A673 (cell line): ENCODE measurements around the gene NCKAP5. TPM values are rescaled to one million over a fixed set of nuclear protein-coding genes. Genes with fewer than 3 reads are reported as not detected.

Experiments
- BruUV-seq: library from RNA; stranded (reverse); fragments of 400-500 nt; replicated peaks from 2 replicates; lab custom pipeline; 2021; lab: Mats Ljungman, UMichigan
- CTCF ChIA-PET: fragments of 300-600 bp; sonication (Branson Sonifier 250); formaldehyde crosslinking; loops from one replicate; lab custom pipeline; 2022; ENCODE audit warnings: antibody characterized with exemption; lab: Charles Lee
- POLR2A ChIA-PET: fragments of 300-600 bp; sonication (Branson Sonifier 250); formaldehyde crosslinking; loops from one replicate; lab custom pipeline; 2022; ENCODE audit warnings: antibody characterized with exemption; ENCODE audit not compliant: low non-redundant PET; lab: Charles Lee
- DNase-seq: peaks from one replicate; pipeline ENCODE4 v3.0.0-alpha.2; 2015; ENCODE audit warnings: low spot score
- H3K27ac ChIP-seq: fragments of 200-600 bp; sonication (generic); 2 replicates; pipeline ENCODE4 v1.5.1; 2016; ENCODE audit warnings: mixed run types, low read depth, mild to moderate bottlenecking, mixed read lengths, antibody characterized with exemption, low read length; ENCODE audit not compliant: poor library complexity, severe bottlenecking
- H3K27me3 ChIP-seq: fragments of 200-600 bp; sonication (generic); replicated peaks from 2 replicates; pipeline ENCODE4 v1.6.1; 2017; ENCODE audit warnings: mixed run types, low read depth, mild to moderate bottlenecking, mixed read lengths, antibody characterized with exemption, low read length; ENCODE audit not compliant: insufficient read depth, poor library complexity
- H3K36me3 ChIP-seq: fragments of 200-600 bp; sonication (generic); 2 replicates; pipeline ENCODE4 v1.6.1; 2016; ENCODE audit warnings: mixed run types, mild to moderate bottlenecking, mixed read lengths, antibody characterized with exemption, low read length; ENCODE audit not compliant: insufficient read depth, poor library complexity, severe bottlenecking
- H3K4me1 ChIP-seq: fragments of 200-600 bp; sonication (generic); 2 replicates; pipeline ENCODE4 v1.6.1; 2017; ENCODE audit warnings: mixed run types, mild to moderate bottlenecking, mixed read lengths, antibody characterized with exemption, low read length; ENCODE audit not compliant: insufficient read depth, poor library complexity, severe bottlenecking
- H3K4me3 ChIP-seq: fragments of 200-600 bp; sonication (generic); 2 replicates; pipeline ENCODE4 v1.5.1; 2016; ENCODE audit warnings: low read depth, mixed run types, mild to moderate bottlenecking, mixed read lengths, low read length; ENCODE audit not compliant: poor library complexity, severe bottlenecking
- H3K9me3 ChIP-seq: fragments of 200-600 bp; sonication (generic); 2 replicates; pipeline ENCODE4 v1.6.1; 2016; ENCODE audit warnings: mixed run types, low read depth, mild to moderate bottlenecking, mixed read lengths, antibody characterized with exemption, low read length; ENCODE audit not compliant: poor library complexity, severe bottlenecking
- CTCF ChIP-seq: fragments of 300-800, 200-600 bp; sonication (generic); conservative IDR thresholded peaks from 2 replicates; pipeline ENCODE4 v1.5.1; 2017; ENCODE audit warnings: low read depth, mild to moderate bottlenecking, antibody characterized with exemption, low read length, moderate library complexity, mixed read lengths
- EZH2 ChIP-seq: fragments of 200-600 bp; sonication (generic); IDR thresholded peaks from 2 replicates; pipeline ENCODE4 v1.6.1; 2017; ENCODE audit warnings: borderline replicate concordance, low read depth, mild to moderate bottlenecking, mixed read lengths, antibody characterized with exemption, low read length; ENCODE audit not compliant: poor library complexity, severe bottlenecking
- intact Hi-C: fragments of 100-400 bp; cut with micrococcal nuclease; formaldehyde crosslinking; loops from one replicate; pipeline ENCODE4 v1.10.0; 2022; ENCODE audit not compliant: unreplicated experiment
- total RNA-seq: library from RNA; stranded (reverse); gene quantifications from 2 replicates; pipeline ENCODE4 v1.2.3, GENCODE V29; 2021

NCKAP5 gene
- total RNA-seq, 1 experiment from 2014 or later, result 26.6 TPM

GRCh38 chr2:133317178-133317577 lies 251.1 kb downstream of the NCKAP5 start:
- ChIA-PET POLR2A (no interaction called here), CTCF (no interaction called here)
- TF ChIP-seq EZH2, result no peak
- TF ChIP-seq CTCF, result no peak
- intact Hi-C loops, result no loop called here
- H3K27ac ChIP-seq, result no peak overlapping the region
- peaks cover 3% of the 10 kb centered on the region for H3K4me1 ChIP-seq
- no peaks in the 10 kb centered on the region for H3K27me3 ChIP-seq
- BruUV-seq, result no TSS peak
- no peak overlapping the region for H3K4me3 ChIP-seq
- H3K9me3 ChIP-seq, result no peaks in the 10 kb centered on the region
- no peak for DNase-seq
- H3K36me3 ChIP-seq, result no peaks in the 10 kb centered on the region

- no peak for DNase-seq
- Histone ChIP-seq H3K27me3 (no peaks in the 10 kb centered on the region), H3K27ac (no peak overlapping the region), H3K4me1 (peaks cover 6% of the 10 kb centered on the region), H3K4me3 (no peak overlapping the region), H3K36me3 (no peaks in the 10 kb centered on the region), H3K9me3 (no peaks in the 10 kb centered on the region)
- no peak for TF ChIP-seq EZH2
- TF ChIP-seq CTCF, result no peak
- no TSS peak for BruUV-seq
- intact Hi-C loops, result no loop called here
- ChIA-PET CTCF (no interaction called here), POLR2A (no interaction called here)
Observed at GRCh38 chr2:133316557-133316956, 251.7 kb downstream of the NCKAP5 start.

DNA sequence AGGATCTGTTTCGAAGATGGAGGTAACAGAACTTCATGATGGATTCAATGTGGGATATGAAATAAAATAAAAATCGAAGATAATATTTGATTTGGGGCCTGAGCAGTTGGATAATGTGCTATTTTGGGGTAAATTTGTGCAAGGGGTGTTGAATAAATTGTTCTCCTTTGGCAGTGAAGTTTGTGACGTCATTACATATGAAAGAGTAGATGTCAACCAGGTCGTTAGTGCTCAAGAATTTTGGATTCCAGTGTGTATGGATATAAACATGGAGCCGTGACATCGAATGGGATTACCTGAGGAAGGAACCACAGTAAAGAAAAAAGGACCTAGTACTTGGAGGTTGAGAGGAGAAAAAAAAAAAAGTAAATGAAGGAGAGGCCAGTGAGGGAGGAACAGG lies 253.0 kb downstream of the NCKAP5 start:
- Histone ChIP-seq H3K36me3 (no peaks in the 10 kb centered on the region), H3K9me3 (no peaks in the 10 kb centered on the region), H3K4me3 (no peak overlapping the region), H3K4me1 (peaks cover 8% of the 10 kb centered on the region), H3K27ac (no peak overlapping the region), H3K27me3 (no peaks in the 10 kb centered on the region)
- no peak for TF ChIP-seq EZH2
- no peak for TF ChIP-seq CTCF
- BruUV-seq, result no TSS peak
- DNase-seq, result no peak
- intact Hi-C loops, result no loop called here
- POLR2A ChIA-PET, result no interaction called here
- CTCF ChIA-PET, result no interaction called here
